ENCODE results near the gene PAQR7.

- TF ChIP-seq CTCF (IDR thresholded peaks at IDR 0.05), result no peak
- TF ChIP-seq POLR2A (IDR thresholded peaks at IDR 0.05), result no peak
Measured at GRCh38 chr1:25844536-25845337, 30.8 kb downstream of the PAQR7 start.
